NCI-H1105 treated with DMSO at 0.1 percent for 48 hours (cell line): Measurements from ENCODE around the gene RGS7.
"Not testable (repeated sequence)": the region's sequence is repeated elsewhere in the genome, so short reads cannot be mapped to it uniquely, and the experiment has no call there.

Source experiments
- DNase-seq: peaks from one replicate; lab custom pipeline; 2025; lab: John Stamatoyannopoulos, UW

RGS7 gene

GRCh38 chr1:241138248-241138647 is 218.8 kb downstream of the RGS7 start:
- no peak for DNase-seq

DNA sequence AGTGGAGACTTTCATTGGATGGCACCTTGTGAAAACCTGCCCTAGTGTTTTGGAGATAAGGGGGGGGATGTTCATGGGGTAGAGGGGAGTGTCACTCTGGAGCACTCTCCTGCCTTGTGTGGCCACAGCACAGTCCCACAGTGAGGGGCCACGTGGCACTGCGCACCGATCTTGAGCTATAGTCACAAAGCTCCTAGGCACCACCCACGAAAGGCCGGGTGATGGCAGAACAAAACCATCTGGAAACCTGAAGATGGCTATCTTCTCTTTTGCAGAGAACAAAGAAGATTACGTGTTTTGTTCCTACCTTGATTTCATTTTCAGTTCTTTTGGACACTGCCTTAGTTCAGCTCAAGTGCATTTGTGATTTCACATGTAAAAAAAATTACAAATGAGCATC is 220.6 kb downstream of the RGS7 start:
- DNase-seq: no peak

DNA sequence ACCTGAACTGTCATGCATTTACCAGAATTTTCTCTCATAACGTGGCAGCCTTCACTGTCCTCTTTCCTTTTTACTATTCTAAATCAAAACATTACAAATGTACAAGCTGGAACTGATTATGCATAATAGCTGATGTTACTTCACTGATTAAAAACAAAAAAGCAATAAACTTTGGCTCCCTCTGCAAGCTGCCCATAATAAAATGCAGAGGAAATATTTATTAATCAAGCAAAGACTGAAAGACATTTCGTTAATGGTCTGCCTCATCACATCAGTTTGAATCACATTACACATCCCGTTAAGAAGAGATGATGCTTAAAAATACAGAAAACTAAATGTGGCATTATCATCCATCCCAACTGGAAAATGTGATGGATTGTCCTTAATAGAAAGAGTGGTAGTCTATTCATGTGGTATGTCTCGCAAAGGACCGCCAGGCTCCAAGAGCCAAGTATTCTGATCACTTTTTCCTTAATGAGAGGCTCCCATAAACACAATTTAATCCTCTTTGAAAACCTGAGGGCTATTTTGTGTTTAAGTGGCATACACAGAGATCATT is 225.3 kb downstream of the RGS7 start:
- no peak for DNase-seq

- no peak for DNase-seq
These were observed 226.1 kb downstream of the RGS7 start for GRCh38 chr1:241130881-241131280.

DNA sequence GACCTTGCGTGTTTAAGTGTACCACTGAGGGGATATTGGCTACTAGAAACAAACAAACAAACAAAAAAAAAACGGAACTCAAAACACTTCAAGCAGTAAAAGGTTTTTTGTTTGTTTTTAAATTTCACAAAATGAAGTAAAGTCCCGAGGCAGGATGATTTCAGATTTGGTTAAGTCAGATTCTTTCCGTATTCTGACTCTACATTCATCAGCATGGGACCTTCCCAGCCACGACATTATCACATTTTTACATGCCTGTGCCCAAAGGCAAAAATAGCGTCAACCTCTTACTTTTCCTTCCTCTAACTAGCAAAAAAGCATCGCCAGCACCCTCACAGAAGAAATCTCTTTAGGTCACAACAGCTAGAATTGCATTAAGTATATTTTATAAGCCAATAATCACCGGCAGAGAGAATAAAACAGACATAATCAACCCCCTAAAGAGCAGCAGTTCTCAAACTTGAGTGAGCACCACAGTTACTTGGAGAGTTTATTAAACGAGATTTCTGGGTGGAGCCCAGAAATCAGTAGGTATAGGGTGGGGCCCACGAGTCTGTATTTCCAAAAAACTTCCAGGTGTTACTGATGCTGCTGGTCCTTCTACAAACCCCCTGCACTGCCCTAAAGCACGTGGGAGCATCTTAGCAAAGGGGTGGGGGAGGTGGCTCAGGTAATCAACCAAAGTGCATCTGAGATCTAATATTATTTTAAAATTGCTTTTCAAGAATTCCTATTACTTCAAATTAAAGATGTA is 227.6 kb downstream of the RGS7 start:
- no peak for DNase-seq

DNA sequence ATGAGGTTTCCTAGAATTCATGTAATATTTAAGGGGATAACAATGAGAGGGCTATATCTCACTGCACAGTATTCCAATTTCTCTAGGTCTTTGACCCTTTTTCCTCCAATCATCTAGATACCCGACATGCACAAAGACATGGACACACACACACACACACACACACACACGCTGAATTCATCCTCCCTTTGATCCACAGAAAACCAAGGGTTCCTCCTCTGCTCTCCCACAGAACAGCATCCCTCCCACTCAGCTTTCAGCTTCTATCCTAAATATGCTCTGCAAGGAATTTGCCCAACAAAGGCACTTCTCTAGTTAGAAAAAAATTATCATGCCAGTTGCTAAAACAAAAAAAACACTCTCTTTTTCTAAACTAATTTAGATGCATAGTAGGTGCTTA is 231.7 kb downstream of the RGS7 start:
- no peak for DNase-seq

- DNase-seq: no peak
These were observed 239.0 kb downstream of the RGS7 start for GRCh38 chr1:241118049-241118448.

DNA sequence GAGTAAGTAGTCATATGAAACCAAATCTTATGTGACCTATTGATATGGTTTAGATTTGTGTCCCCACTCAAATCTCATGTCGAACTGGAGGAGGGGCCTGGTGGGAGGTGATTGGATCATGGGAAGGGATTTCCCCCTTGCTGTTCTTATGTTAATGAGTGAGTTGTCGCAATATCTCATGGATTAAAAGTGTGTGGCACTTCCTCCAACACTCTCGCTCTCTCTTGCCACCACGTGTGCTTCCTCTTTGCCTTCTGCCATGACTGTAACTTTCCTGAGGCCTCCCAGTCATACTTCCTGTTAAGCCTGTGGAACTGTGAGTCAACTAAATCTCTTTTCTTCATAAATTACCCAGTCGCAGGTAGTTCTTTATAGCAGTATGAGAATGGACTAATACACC is 241.2 kb downstream of the RGS7 start:
- no peak for DNase-seq

- DNase-seq: no peak
These were observed 242.2 kb downstream of the RGS7 start for GRCh38 chr1:241114699-241115233.

- DNase-seq: no peak
These were observed 243.4 kb downstream of the RGS7 start for GRCh38 chr1:241113557-241113956.

- no peak for DNase-seq
These were observed 248.0 kb downstream of the RGS7 start for GRCh38 chr1:241109039-241109438.

- no peak for DNase-seq
These were observed 251.9 kb downstream of the RGS7 start for GRCh38 chr1:241105147-241105546.

GRCh38 chr1:241102664-241103063 is 254.3 kb downstream of the RGS7 start:
- no peak for DNase-seq

- DNase-seq: no peak
These were observed 255.4 kb downstream of the RGS7 start for GRCh38 chr1:241101622-241102021.

DNA sequence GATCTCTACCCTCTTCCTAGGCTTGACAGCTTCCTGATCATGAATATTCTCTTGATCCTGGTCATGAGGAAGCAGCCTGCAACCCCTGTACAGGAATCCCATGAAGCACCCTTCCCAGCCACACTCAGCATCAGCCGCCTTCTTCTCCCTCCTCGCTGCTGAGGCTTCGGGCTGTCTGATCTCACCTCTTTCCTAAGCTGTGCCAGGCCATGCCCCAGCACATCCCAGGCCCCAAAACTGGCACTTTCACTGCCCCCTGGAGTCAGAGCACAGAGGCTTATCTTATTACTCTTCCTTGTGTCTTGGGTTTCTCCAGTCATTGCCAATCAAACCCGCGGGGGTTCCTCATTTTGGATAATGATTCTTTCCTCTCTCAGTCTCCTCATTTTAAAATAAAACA is 259.5 kb downstream of the RGS7 start:
- DNase-seq: no peak

DNA sequence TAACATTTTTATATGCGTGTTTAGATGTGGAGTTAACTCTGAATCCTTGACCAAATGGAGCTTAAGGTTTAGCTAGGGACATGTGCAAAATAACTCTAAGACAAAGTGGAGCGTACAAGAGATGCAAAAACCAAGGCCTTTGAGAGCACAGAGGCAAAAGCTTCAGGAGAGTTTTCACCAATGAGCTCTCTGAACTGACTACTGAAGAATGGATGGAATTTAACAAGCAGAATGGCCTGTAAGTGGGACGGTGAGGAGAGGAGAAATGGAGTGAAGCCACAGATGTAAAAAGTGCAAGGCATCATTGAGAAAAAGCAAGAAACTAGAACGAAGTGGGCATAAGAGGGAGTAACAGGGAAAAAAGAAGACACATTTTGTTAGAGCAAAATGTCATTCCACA is 260.0 kb downstream of the RGS7 start:
- DNase-seq: no peak

DNA sequence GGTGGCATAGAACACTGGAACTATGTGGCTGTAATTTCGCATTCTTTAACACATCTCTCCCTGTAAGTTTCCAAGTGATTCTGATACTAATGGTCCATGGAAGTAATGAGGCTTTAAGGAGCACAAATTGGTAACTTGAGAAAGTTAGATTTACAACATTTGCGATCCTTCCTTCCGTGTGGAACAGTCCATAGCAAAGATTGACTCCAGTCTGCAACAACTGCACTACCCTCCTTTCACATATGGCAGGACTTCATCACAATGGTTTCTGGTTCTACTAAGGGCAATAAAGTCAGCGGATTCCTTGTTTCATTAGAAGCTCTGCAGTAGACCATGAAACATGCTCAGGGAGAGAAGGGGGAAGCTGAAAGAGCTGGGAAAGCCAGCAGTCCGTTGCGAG is 261.2 kb downstream of the RGS7 start:
- no peak for DNase-seq

- no peak for DNase-seq
These were observed 266.2 kb downstream of the RGS7 start for GRCh38 chr1:241090798-241091197.

GRCh38 chr1:241089066-241089465 is 267.9 kb downstream of the RGS7 start:
- DNase-seq: not testable (repeated sequence)

DNA sequence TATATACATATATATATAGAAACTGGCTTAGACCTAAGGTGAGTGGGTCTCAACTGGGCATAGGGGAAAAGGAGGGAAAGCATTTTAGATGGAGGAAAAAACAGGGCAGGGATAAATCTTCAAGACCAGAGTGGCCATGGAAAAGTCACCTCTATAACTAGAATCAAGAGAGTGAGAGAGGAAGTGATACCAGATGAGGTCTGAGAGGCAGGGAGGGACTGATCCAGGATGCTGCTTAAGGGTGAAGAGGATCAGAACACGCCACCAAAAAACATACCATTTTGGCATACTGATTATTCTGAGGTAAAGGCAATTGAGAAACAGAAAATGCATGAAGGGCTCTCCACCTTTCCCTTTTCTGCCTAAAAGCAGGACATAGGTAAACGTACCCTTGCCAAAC is 268.9 kb downstream of the RGS7 start:
- DNase-seq: not testable (repeated sequence)

- no peak for DNase-seq
These were observed 270.3 kb downstream of the RGS7 start for GRCh38 chr1:241086686-241087085.

DNA sequence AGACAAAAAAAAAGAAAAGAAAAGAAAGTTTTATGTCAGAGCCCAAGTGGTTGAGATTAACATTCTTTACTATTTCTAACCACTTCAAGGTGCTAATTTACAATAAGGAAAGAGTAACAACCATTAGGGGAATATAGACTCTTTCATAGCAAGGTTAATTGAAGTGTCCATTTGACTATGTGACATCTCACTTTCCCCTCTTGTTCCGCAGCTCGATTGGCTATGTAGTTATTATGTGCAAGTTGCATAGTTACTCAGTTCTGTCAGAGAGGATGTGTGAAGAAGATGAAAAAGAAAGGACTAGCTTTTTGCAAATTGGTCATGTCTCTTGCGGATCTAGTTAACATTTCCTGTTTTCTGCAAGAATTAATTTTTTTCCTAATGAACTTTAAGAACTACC is 273.7 kb downstream of the RGS7 start:
- no peak for DNase-seq

- no peak for DNase-seq
These were observed 275.5 kb downstream of the RGS7 start for GRCh38 chr1:241081473-241081872.

DNA sequence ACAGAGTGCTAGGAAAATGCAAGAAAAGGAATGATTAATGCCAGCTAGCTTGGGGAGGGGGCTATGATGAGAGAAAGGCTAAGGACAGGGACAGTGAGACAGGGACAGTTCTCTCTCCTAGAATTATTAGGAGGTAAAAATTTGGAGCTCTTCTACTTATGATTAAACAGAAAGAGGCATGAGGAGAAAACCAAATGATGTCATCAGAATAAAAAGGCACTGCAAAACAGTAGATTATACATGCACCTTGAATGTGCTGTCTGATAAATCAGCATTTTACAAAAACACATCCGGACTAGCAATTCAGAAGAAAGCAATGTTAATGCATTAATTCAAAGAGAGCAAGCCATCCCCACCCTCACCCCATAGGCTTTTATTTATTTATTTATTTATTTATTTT is 277.5 kb downstream of the RGS7 start:
- DNase-seq: no peak
